ENCODE data around the gene CYSTM1.
"Not testable (repeated sequence)": the region's sequence is repeated elsewhere in the genome, so short reads cannot be mapped to it uniquely, and the experiment has no call there.

CYSTM1 gene

GRCh38 chr5:140154710-140155381, 20.1 kb upstream of the CYSTM1 start:
- H3K27me3 ChIP-seq (replicated peaks in 2 of 5; ENCODE audit: control insufficient read depth in 4 of 5, insufficient read depth in 5 of 5, low read length in 4 of 5); H3K9me3 ChIP-seq (ENCODE audit: control extremely low read depth in 1 of 5, control insufficient read depth in 4 of 5, insufficient read depth in 2 of 5, low read depth in 1 of 5, low read length in 4 of 5); DNase-seq; H3K27ac ChIP-seq (ENCODE audit: insufficient read depth in 1 of 2, low read depth in 1 of 2, low read length in 2 of 2, poor library complexity in 1 of 2, severe bottlenecking in 2 of 2); H3K36me3 ChIP-seq (ENCODE audit: control insufficient read depth in 4 of 4, insufficient read depth in 4 of 4, low read length in 3 of 4); POLR2A ChIA-PET; H3K4me3 ChIP-seq (ENCODE audit: control insufficient read depth in 1 of 7, extremely low read depth in 1 of 7, insufficient read depth in 4 of 7, low read depth in 2 of 7, low read length in 6 of 7): not testable (repeated sequence)
- CTCF ChIA-PET = interaction anchor here (1.2 to 11.1 kb wide), 4 partner anchors 10 to 187 kb away, joined by 3 to 142 read pairs (median 54); no protein-coding TSS in a partner anchor
- 97% methylated on average over 18 of the region's 21 CpGs for WGBS (ENCODE audit: insufficient coverage)
- peaks cover 0 to 17% (median 10%) of the 10 kb centered on the region in 4 experiments for H3K4me1 ChIP-seq (ENCODE audit: control extremely low read depth in 1 of 4, control insufficient read depth in 4 of 4, insufficient read depth in 4 of 4, low read length in 3 of 4)

- 7% methylated on average over 23 of the region's 30 CpGs for WGBS (ENCODE audit: insufficient coverage)
- H3K27ac ChIP-seq (ENCODE audit: insufficient read depth in 1 of 2, low read depth in 1 of 2, low read length in 2 of 2, poor library complexity in 1 of 2, severe bottlenecking in 2 of 2) = no peak overlapping the region
- H3K4me3 ChIP-seq (ENCODE audit: control insufficient read depth in 1 of 7, extremely low read depth in 1 of 7, insufficient read depth in 4 of 7, low read depth in 2 of 7, low read length in 6 of 7) = peak overlapping the region in 3 of 7 experiments; percentile 50 to 69 (median 55)
These were observed 17.8 kb upstream of the CYSTM1 start for GRCh38 chr5:140157032-140157781.

GRCh38 chr5:140159014-140159927, 15.7 kb upstream of the CYSTM1 start:
- WGBS (ENCODE audit: insufficient coverage) = 79% methylated on average over 6 of the region's 7 CpGs
- CTCF ChIA-PET = interaction anchor here (0.7 to 11.1 kb wide), 9 partner anchors 11 to 133 kb away, joined by 3 to 142 read pairs (median 3); no protein-coding TSS in a partner anchor
- Histone ChIP-seq H3K36me3 (ENCODE audit: control insufficient read depth in 4 of 4, insufficient read depth in 4 of 4, low read length in 3 of 4) (no peaks in the 10 kb centered on the region), H3K4me1 (ENCODE audit: control extremely low read depth in 1 of 4, control insufficient read depth in 4 of 4, insufficient read depth in 4 of 4, low read length in 3 of 4) (peaks cover 0 to 8% (median 5%) of the 10 kb centered on the region in 4 experiments), H3K27me3 (replicated peaks in 2 of 5; ENCODE audit: control insufficient read depth in 4 of 5, insufficient read depth in 5 of 5, low read length in 4 of 5) (peaks cover 0 to 11% (median 0%) of the 10 kb centered on the region in 5 experiments), H3K27ac (ENCODE audit: insufficient read depth in 1 of 2, low read depth in 1 of 2, low read length in 2 of 2, poor library complexity in 1 of 2, severe bottlenecking in 2 of 2) (no peak overlapping the region), H3K4me3 (ENCODE audit: control insufficient read depth in 1 of 7, extremely low read depth in 1 of 7, insufficient read depth in 4 of 7, low read depth in 2 of 7, low read length in 6 of 7) (no peak overlapping the region), H3K9me3 (ENCODE audit: control extremely low read depth in 1 of 5, control insufficient read depth in 4 of 5, insufficient read depth in 2 of 5, low read depth in 1 of 5, low read length in 4 of 5) (no peaks in the 10 kb centered on the region)
- POLR2A ChIA-PET = no interaction called here
- DNase-seq = no peak

More at GRCh38 chr5:140157032-140157781, 17.8 kb upstream of the CYSTM1 start:
- peak; percentile 81 to 91 (median 87) for DNase-seq
- Histone ChIP-seq H3K36me3 (ENCODE audit: control insufficient read depth in 4 of 4, insufficient read depth in 4 of 4, low read length in 3 of 4) (no peaks in the 10 kb centered on the region), H3K4me1 (ENCODE audit: control extremely low read depth in 1 of 4, control insufficient read depth in 4 of 4, insufficient read depth in 4 of 4, low read length in 3 of 4) (peaks cover 0 to 17% (median 10%) of the 10 kb centered on the region in 4 experiments), H3K9me3 (ENCODE audit: control extremely low read depth in 1 of 5, control insufficient read depth in 4 of 5, insufficient read depth in 2 of 5, low read depth in 1 of 5, low read length in 4 of 5) (no peaks in the 10 kb centered on the region), H3K27me3 (replicated peaks in 2 of 5; ENCODE audit: control insufficient read depth in 4 of 5, insufficient read depth in 5 of 5, low read length in 4 of 5) (peaks cover 0 to 7% (median 0%) of the 10 kb centered on the region in 5 experiments)
- ChIA-PET CTCF (interaction anchor here (0.7 to 11.1 kb wide), 6 partner anchors 12 to 372 kb away, joined by 3 to 142 read pairs (median 7); no protein-coding TSS in a partner anchor), POLR2A (no interaction called here)

- DNase-seq = no peak
- Histone ChIP-seq H3K27ac (ENCODE audit: insufficient read depth in 1 of 2, low read depth in 1 of 2, low read length in 2 of 2, poor library complexity in 1 of 2, severe bottlenecking in 2 of 2) (no peak overlapping the region), H3K9me3 (ENCODE audit: control extremely low read depth in 1 of 5, control insufficient read depth in 4 of 5, insufficient read depth in 2 of 5, low read depth in 1 of 5, low read length in 4 of 5) (no peaks in the 10 kb centered on the region), H3K4me1 (ENCODE audit: control extremely low read depth in 1 of 4, control insufficient read depth in 4 of 4, insufficient read depth in 4 of 4, low read length in 3 of 4) (peaks cover 0 to 4% (median 1%) of the 10 kb centered on the region in 4 experiments), H3K36me3 (ENCODE audit: control insufficient read depth in 4 of 4, insufficient read depth in 4 of 4, low read length in 3 of 4) (no peaks in the 10 kb centered on the region), H3K27me3 (replicated peaks in 2 of 5; ENCODE audit: control insufficient read depth in 4 of 5, insufficient read depth in 5 of 5, low read length in 4 of 5) (peaks cover 0 to 7% (median 0%) of the 10 kb centered on the region in 5 experiments), H3K4me3 (ENCODE audit: control insufficient read depth in 1 of 7, extremely low read depth in 1 of 7, insufficient read depth in 4 of 7, low read depth in 2 of 7, low read length in 6 of 7) (no peak overlapping the region)
- POLR2A ChIA-PET = no interaction called here
- CTCF ChIA-PET = interaction anchor here (0.8 to 2.3 kb wide), 4 partner anchors 16 to 121 kb away, joined by 3 to 12 read pairs (median 4); no protein-coding TSS in a partner anchor
- 100% methylated on average over 2 of the region's 5 CpGs for WGBS (ENCODE audit: insufficient coverage)
These were observed 12.7 kb upstream of the CYSTM1 start for GRCh38 chr5:140162275-140162674.

GRCh38 chr5:140162781-140163180, 12.2 kb upstream of the CYSTM1 start:
- H3K4me3 ChIP-seq (ENCODE audit: control insufficient read depth in 1 of 7, extremely low read depth in 1 of 7, insufficient read depth in 4 of 7, low read depth in 2 of 7, low read length in 6 of 7) = no peak overlapping the region
- no peak for DNase-seq
- POLR2A ChIA-PET = no interaction called here
- H3K27ac ChIP-seq (ENCODE audit: insufficient read depth in 1 of 2, low read depth in 1 of 2, low read length in 2 of 2, poor library complexity in 1 of 2, severe bottlenecking in 2 of 2) = no peak overlapping the region
- no peaks in the 10 kb centered on the region for H3K36me3 ChIP-seq (ENCODE audit: control insufficient read depth in 4 of 4, insufficient read depth in 4 of 4, low read length in 3 of 4)
- no peaks in the 10 kb centered on the region for H3K9me3 ChIP-seq (ENCODE audit: control extremely low read depth in 1 of 5, control insufficient read depth in 4 of 5, insufficient read depth in 2 of 5, low read depth in 1 of 5, low read length in 4 of 5)
- H3K4me1 ChIP-seq (ENCODE audit: control extremely low read depth in 1 of 4, control insufficient read depth in 4 of 4, insufficient read depth in 4 of 4, low read length in 3 of 4) = no peaks in the 10 kb centered on the region
- H3K27me3 ChIP-seq (replicated peaks in 2 of 5; ENCODE audit: control insufficient read depth in 4 of 5, insufficient read depth in 5 of 5, low read length in 4 of 5) = peaks cover 0 to 7% (median 0%) of the 10 kb centered on the region in 5 experiments
- CTCF ChIA-PET = interaction anchor here (2.3 kb wide), 1 partner anchor 90 kb away, joined by 12 read pairs; no protein-coding TSS in a partner anchor
- WGBS (ENCODE audit: insufficient coverage) = 100% methylated on average over 5 of the region's 5 CpGs

- no peak for DNase-seq
These were observed 9.7 kb upstream of the CYSTM1 start for GRCh38 chr5:140165101-140165922.

More at GRCh38 chr5:140165101-140165922, 9.7 kb upstream of the CYSTM1 start:
- ChIA-PET CTCF (interaction anchor here (0.9 to 1.6 kb wide), 4 partner anchors 19 to 93 kb away, joined by 3 to 5 read pairs (median 4); no protein-coding TSS in a partner anchor), POLR2A (no interaction called here)
- WGBS (ENCODE audit: insufficient coverage) = 94% methylated on average over 3 of the region's 5 CpGs
- Histone ChIP-seq H3K9me3 (ENCODE audit: control extremely low read depth in 1 of 5, control insufficient read depth in 4 of 5, insufficient read depth in 2 of 5, low read depth in 1 of 5, low read length in 4 of 5) (no peaks in the 10 kb centered on the region), H3K4me1 (ENCODE audit: control extremely low read depth in 1 of 4, control insufficient read depth in 4 of 4, insufficient read depth in 4 of 4, low read length in 3 of 4) (peaks cover 0 to 3% (median under 1%) of the 10 kb centered on the region in 4 experiments), H3K27ac (ENCODE audit: insufficient read depth in 1 of 2, low read depth in 1 of 2, low read length in 2 of 2, poor library complexity in 1 of 2, severe bottlenecking in 2 of 2) (no peak overlapping the region), H3K4me3 (ENCODE audit: control insufficient read depth in 1 of 7, extremely low read depth in 1 of 7, insufficient read depth in 4 of 7, low read depth in 2 of 7, low read length in 6 of 7) (no peak overlapping the region), H3K27me3 (replicated peaks in 2 of 5; ENCODE audit: control insufficient read depth in 4 of 5, insufficient read depth in 5 of 5, low read length in 4 of 5) (peaks cover 0 to 5% (median 0%) of the 10 kb centered on the region in 5 experiments), H3K36me3 (ENCODE audit: control insufficient read depth in 4 of 4, insufficient read depth in 4 of 4, low read length in 3 of 4) (no peaks in the 10 kb centered on the region)

Data from common myeloid progenitor, CD34-positive (primary cell).